ENCODE results near the gene HRNR.
"Not testable (repeated sequence)": the region's sequence is repeated elsewhere in the genome, so short reads cannot be mapped to it uniquely, and the experiment has no call there.

HRNR gene

GRCh38 chr1:152224093-152224492, at the start of gene HRNR:
TSS of gene HRNR (minus strand) at chr1:152224193. CDS start at chr1:152223253, 940 bp downstream.
- no peak for DNase-seq (ENCODE audit: low read depth, low spot score)

- DNase-seq (ENCODE audit: low read depth, low spot score), result not testable (repeated sequence)
Observed at GRCh38 chr1:152256394-152256793, 32.4 kb upstream of the HRNR start.

- DNase-seq (ENCODE audit: low read depth, low spot score), result peak; percentile 26
Observed at GRCh38 chr1:152252157-152252556, 28.2 kb upstream of the HRNR start.

GRCh38 chr1:152251391-152251790, 27.4 kb upstream of the HRNR start:
- no peak for DNase-seq (ENCODE audit: low read depth, low spot score)

- DNase-seq (ENCODE audit: low read depth, low spot score), result no peak
Observed at GRCh38 chr1:152247316-152247715, 23.3 kb upstream of the HRNR start.

GRCh38 chr1:152244576-152245273, 20.7 kb upstream of the HRNR start:
- no peak for DNase-seq (ENCODE audit: low read depth, low spot score)

- DNase-seq (ENCODE audit: low read depth, low spot score), result no peak
Observed at GRCh38 chr1:152237093-152237492, 13.1 kb upstream of the HRNR start.

- DNase-seq (ENCODE audit: low read depth, low spot score), result no peak
Observed at GRCh38 chr1:152228831-152229230, 4.8 kb upstream of the HRNR start.

- DNase-seq (ENCODE audit: low read depth, low spot score), result peak; percentile 11
Observed at GRCh38 chr1:152227310-152227928, 3.4 kb upstream of the HRNR start.

GRCh38 chr1:152225678-152226077, 1.7 kb upstream of the HRNR start:
- DNase-seq (ENCODE audit: low read depth, low spot score), result no peak

GRCh38 chr1:152220166-152221163, 3.5 kb downstream of the HRNR start:
- no peak for DNase-seq (ENCODE audit: low read depth, low spot score)

- not testable (repeated sequence) for DNase-seq (ENCODE audit: low read depth, low spot score)
Observed at GRCh38 chr1:152219438-152219837, 4.6 kb downstream of the HRNR start.

- DNase-seq (ENCODE audit: low read depth, low spot score), result no peak
Observed at GRCh38 chr1:152218762-152219436, 5.1 kb downstream of the HRNR start.

- not testable (repeated sequence) for DNase-seq (ENCODE audit: low read depth, low spot score)
Observed at GRCh38 chr1:152215604-152216003, 8.4 kb downstream of the HRNR start.

GRCh38 chr1:152214911-152215310, 9.1 kb downstream of the HRNR start:
- DNase-seq (ENCODE audit: low read depth, low spot score), result not testable (repeated sequence)

GRCh38 chr1:152198982-152199381, 25.0 kb downstream of the HRNR start:
- DNase-seq (ENCODE audit: low read depth, low spot score), result no peak

- no peak for DNase-seq (ENCODE audit: low read depth, low spot score)
Observed at GRCh38 chr1:152197361-152197941, 26.5 kb downstream of the HRNR start.

GRCh38 chr1:152191711-152192110, 32.3 kb downstream of the HRNR start:
- DNase-seq (ENCODE audit: low read depth, low spot score), result no peak

GRCh38 chr1:152191260-152191659, 32.7 kb downstream of the HRNR start:
- DNase-seq (ENCODE audit: low read depth, low spot score), result no peak

- DNase-seq (ENCODE audit: low read depth, low spot score), result no peak
Observed at GRCh38 chr1:152190589-152190988, 33.4 kb downstream of the HRNR start.

Data from astrocyte of the hippocampus (primary cell).